Measurements from ENCODE around the gene CMIP. TPM values are rescaled to one million over a fixed set of nuclear protein-coding genes. Genes with fewer than 3 reads are reported as not detected.

Gene CMIP
- total RNA-seq, 1 donor from 2014 or later = 59.8 TPM

DNA sequence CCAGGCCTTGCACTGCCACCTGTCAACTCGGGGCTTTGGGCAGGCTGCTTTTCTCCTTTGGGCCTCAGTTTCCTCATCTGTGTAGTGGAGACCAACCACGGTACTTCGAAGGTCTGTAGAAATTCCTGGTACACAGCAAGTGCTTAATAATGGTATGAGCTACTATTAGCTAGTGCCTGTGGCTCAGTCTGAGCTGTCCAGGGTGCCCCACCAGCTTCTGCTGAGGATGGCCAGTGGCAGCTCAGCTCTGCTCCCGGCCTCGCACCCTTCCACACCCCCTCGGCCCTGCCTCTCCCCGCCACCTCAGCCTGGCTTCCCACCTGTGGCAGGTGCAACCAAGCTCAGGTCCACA, 308.2 kb downstream of the CMIP start:
- intact Hi-C loops (cut with micrococcal nuclease) = no loop called here

DNA sequence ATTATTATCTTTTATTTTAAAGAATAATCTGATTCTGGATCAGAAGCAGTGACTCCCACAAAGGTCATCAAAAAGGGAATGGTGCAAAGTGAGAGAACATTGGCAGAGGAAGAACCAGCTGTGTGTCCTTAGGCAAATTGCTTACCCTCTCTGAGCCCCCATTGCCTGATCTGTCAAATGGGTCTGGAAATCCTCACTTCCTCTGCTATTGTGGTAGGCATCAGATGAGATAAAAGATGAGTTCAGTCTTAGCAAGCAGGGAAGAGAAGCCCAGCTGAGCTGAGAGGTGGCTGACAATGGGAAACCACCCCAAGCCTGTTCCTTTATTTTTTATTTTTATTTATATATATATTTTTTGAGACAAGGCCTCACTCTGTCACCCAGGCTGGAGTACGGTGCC, 310.2 kb downstream of the CMIP start:
- intact Hi-C loops (cut with micrococcal nuclease) = no loop called here

DNA sequence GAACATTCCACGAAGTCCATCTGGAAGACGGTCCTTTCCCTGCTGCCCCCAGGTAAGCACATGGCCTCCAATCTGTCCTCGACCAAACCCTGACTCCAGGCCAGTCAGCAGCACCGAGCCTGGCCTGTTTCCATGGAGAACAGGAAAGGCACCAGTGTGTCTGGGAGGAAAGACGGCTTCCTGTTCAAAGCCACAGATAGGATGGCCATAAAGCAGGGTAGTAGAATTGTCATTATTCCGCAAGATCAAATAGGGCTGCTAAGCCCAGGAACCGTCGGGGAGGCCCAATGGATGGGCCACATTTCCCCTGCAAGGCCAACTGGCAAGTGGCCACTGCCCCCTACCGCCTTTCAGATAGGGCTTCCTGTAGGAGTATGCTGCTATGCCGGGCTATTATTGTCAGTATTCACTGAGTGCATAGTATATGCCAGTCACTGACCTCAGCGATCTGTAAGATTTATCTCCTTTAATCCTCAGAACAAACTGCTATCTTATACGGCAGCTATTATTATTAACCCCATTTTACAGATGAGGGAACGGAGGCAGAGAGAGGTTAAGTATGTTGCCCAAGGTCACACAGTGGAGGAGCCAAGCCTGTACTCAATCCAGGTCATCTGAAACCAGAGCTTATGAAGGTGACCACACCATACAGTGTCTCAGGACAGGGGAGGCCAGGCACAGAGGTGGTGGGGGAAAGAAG, 311.5 kb downstream of the CMIP start:
- intact Hi-C loops (cut with micrococcal nuclease) = no loop called here

DNA sequence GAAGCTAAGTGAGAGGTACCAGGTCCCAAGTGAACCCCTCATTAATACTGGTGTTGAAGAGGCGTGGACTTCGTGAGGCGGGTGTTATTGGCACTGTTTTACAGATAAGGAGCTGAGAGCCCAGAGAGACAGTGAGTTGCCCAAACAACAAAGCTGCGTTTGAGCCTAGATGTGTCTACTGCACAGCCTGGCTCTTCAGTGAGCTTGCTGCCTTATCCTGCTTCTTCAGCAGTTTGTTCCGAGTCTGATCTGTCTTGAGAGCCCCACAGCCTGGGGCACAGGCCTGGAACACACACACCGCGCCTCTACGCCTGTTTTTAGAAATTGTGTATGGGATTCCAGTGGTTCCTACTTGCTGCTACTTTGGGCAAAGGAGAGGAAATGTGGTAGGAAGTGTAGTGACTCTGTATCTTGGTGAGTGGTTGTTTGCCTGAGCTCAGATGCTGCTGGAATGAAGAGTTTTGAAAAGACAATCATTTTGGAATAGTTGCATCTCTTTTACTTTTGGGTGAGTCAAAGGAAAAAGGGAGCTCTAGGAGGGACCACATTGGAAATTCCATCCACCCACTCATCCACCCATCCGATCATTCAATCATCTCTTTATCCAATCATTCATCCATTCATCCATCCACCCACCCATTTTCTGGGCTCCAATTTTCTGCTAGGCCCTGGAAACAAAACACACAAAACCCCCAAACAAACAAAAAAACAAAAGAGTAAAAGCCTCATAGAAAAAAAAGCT, 312.2 kb downstream of the CMIP start:
- intact Hi-C loops (cut with micrococcal nuclease) = no loop called here

DNA sequence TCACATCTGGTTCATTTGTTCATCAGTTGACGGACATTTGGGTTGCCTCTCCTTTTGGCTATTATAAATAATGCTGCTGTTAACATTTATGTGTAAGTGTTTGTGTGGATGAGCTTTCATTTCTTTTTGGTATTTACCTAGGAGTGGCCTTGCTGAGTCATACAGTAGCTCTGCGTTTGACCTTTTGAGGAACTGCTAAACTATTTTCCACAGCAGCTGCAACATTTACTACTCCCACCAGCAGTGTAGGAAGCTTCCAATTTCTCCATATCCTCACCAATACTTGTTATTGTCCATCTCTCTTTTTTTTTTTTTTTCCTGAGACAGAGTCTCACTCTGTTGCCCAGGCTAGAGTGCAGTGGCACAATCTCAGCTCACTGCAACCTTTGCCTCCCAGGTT, 313.8 kb downstream of the CMIP start:
- intact Hi-C loops (cut with micrococcal nuclease) = no loop called here

Other genes starting within 250 kb of the CMIP start
- gene BCO1, start 206.1 kb upstream of the CMIP start, total RNA-seq = not detected in 2 replicates
- gene GAN, start 129.8 kb upstream of the CMIP start, total RNA-seq = 8.7 and 9.6 TPM in 2 replicates